ENCODE data around the gene NDUFV2. TPM values are rescaled to one million over a fixed set of nuclear protein-coding genes. Genes with fewer than 3 reads are reported as not detected.

NDUFV2 gene
- total and polyA plus RNA-seq, 11 donors: 236 to 1,311 (median 440) TPM

DNA sequence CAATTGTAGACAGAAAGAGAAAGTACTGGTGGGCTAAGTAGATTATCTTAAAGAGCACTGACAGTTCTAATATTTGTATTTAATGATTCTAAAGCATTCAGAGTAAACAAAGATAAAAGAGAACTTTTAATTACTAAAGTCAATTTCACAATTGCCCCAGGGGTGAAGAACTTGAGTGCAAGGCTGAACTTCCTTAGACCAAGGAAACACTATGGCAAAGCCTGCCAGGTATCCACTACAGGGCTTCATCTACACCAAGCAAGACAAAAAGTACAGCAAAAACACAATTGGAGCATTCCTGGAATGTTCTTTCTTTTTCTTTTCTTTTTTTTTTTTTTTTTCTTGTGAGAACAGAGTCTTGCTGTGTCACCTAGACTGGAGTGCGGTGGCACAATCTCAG lies 46.9 kb upstream of the NDUFV2 start:
- intact Hi-C loops (cut with DNase I): loop anchor here in 7 of 10 donors (2.0 to 10.0 kb wide), 4 partner anchors 61 to 401 kb away; no protein-coding TSS in a partner anchor
- ATAC-seq: no peak
- no peak for TF ChIP-seq POLR2A (IDR thresholded peaks at IDR 0.05)
- TF ChIP-seq, protein P1, sequence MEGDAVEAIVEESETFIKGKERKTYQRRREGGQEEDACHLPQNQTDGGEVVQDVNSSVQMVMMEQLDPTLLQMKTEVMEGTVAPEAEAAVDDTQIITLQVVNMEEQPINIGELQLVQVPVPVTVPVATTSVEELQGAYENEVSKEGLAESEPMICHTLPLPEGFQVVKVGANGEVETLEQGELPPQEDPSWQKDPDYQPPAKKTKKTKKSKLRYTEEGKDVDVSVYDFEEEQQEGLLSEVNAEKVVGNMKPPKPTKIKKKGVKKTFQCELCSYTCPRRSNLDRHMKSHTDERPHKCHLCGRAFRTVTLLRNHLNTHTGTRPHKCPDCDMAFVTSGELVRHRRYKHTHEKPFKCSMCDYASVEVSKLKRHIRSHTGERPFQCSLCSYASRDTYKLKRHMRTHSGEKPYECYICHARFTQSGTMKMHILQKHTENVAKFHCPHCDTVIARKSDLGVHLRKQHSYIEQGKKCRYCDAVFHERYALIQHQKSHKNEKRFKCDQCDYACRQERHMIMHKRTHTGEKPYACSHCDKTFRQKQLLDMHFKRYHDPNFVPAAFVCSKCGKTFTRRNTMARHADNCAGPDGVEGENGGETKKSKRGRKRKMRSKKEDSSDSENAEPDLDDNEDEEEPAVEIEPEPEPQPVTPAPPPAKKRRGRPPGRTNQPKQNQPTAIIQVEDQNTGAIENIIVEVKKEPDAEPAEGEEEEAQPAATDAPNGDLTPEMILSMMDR (IDR thresholded peaks at IDR 0.05): no peak
- no peak for DNase-seq
- Histone ChIP-seq H3K4me1 (peaks cover 0 to 12% (median 0%) of the 10 kb centered on the region in 12 donors), H3K27me3 (no peaks in the 10 kb centered on the region), H3K4me3 (no peak overlapping the region), H3K9me3 (peaks cover 0 to 14% (median 0%) of the 10 kb centered on the region in 12 donors), H3K27ac (no peak overlapping the region), H3K36me3 (no peaks in the 10 kb centered on the region)
- 94 to 100% (median 99%) methylated on average over 1 of the region's 1 CpG for WGBS, 4 donors

DNA sequence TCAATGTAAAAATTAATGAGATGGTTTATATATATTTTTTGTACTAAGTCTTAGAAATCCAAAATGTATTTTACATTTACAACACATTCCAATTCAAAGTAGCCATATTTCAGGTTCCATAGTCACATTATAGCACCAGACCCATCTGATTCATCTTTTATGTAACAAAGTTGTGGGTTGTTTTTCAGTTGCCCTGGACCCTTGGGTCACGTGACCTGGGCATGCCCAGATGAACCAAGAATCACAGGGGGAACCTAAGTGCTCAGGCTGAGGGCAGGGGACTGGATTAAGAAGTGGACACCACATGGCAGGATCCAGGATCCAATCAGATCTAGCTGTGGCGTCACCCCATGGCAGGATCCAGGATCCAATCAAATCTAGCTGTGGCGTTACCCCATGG lies 44.9 kb upstream of the NDUFV2 start:
- Histone ChIP-seq H3K27me3 (no peaks in the 10 kb centered on the region), H3K4me1 (peaks cover 0 to 14% (median 0%) of the 10 kb centered on the region in 12 donors), H3K27ac (no peak overlapping the region), H3K9me3 (peaks cover 0 to 6% (median 0%) of the 10 kb centered on the region in 12 donors), H3K4me3 (no peak overlapping the region), H3K36me3 (no peaks in the 10 kb centered on the region)
- intact Hi-C loops (cut with DNase I): loop anchor here in 7 of 10 donors (10.0 kb wide), 3 partner anchors 63 to 403 kb away; no protein-coding TSS in a partner anchor
- no peak for TF ChIP-seq POLR2A (IDR thresholded peaks at IDR 0.05)
- TF ChIP-seq, protein P1 (IDR thresholded peaks at IDR 0.05): no peak
- DNase-seq: no peak
- 93 to 98% (median 94%) methylated on average over 3 of the region's 3 CpGs for WGBS, 4 donors
- peak in 1 of 4 donors; percentile 44 for ATAC-seq

DNA sequence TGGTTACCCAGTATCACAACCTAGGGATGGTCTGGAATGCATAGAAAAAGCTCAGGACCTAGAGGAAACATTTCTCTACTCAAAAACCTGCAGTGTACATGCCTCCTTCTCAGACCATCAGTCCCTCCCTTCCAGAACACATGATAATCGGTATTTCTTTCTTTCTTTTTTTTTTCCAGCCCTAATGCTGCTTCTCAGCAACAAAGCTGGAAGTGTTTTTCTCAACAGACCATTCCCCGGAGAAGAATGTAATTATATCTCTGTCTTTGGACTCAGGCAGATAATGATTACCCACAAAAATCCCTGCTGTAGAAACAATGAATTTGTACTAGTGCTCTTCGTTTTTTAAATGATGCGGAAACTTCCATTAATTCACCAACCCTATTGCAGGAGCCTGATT lies 44.1 kb upstream of the NDUFV2 start:
- Histone ChIP-seq H3K4me3 (no peak overlapping the region), H3K27me3 (no peaks in the 10 kb centered on the region), H3K27ac (no peak overlapping the region), H3K36me3 (no peaks in the 10 kb centered on the region), H3K9me3 (no peaks in the 10 kb centered on the region), H3K4me1 (peaks cover 0 to 22% (median 0%) of the 10 kb centered on the region in 12 donors)
- no peak for DNase-seq
- TF ChIP-seq, protein P1 (IDR thresholded peaks at IDR 0.05): no peak
- TF ChIP-seq POLR2A (IDR thresholded peaks at IDR 0.05): no peak
- ATAC-seq: no peak
- whole genome bisulfite sequencing, 4 donors: 51 to 61% (median 56%) methylated on average over 4 of the region's 4 CpGs
- intact Hi-C loops (cut with DNase I): loop anchor here in 7 of 10 donors (10.0 kb wide), 3 partner anchors 64 to 404 kb away; no protein-coding TSS in a partner anchor

- intact Hi-C loops (cut with DNase I): loop anchor here in 1 of 10 donors (10.0 kb wide), 1 partner anchor 358 kb away; the partner anchor contains the start of gene MTCL1
- DNase-seq (no peak), ATAC-seq (no peak)
- TF ChIP-seq, protein P1 (IDR thresholded peaks at IDR 0.05): no peak
- no peak for TF ChIP-seq POLR2A (IDR thresholded peaks at IDR 0.05)
- 90 to 96% (median 93%) methylated on average over 2 of the region's 2 CpGs for WGBS, 4 donors
- Histone ChIP-seq H3K4me1 (peaks cover 0 to 23% (median 0%) of the 10 kb centered on the region in 12 donors), H3K27ac (peak overlapping the region in 1 of 12 donors; percentile 61), H3K27me3 (no peaks in the 10 kb centered on the region), H3K36me3 (no peaks in the 10 kb centered on the region), H3K9me3 (no peaks in the 10 kb centered on the region), H3K4me3 (no peak overlapping the region)
Measured at GRCh38 chr18:9062418-9062751, 40.1 kb upstream of the NDUFV2 start.
